Panc1 (cell line): ENCODE data around the gene AP3S2. TPM values are rescaled to one million over a fixed set of nuclear protein-coding genes. Genes with fewer than 3 reads are reported as not detected.

Experiments used
- ATAC-seq: fragments of 200-7000 bp; cut with Tn5 transposase; 2 replicates; pipeline ENCODE4 v1.9.1; 2020; ENCODE audit warnings: mild to moderate bottlenecking, moderate library complexity
- BruUV-seq: library from RNA; stranded (reverse); fragments of 400-500 nt; replicated peaks from 2 replicates; lab custom pipeline; 2021; lab: Mats Ljungman, UMichigan
- CTCF ChIA-PET: fragments of 300-600 bp; sonication (Branson Sonifier 250); formaldehyde crosslinking; loops from one replicate; lab custom pipeline; 2022; ENCODE audit warnings: antibody characterized with exemption; lab: Charles Lee
- POLR2A ChIA-PET: fragments of 300-600 bp; sonication (Branson Sonifier 250); formaldehyde crosslinking; loops from one replicate; lab custom pipeline; 2022; ENCODE audit warnings: antibody characterized with exemption; lab: Charles Lee
- DNase-seq: peaks from one replicate; pipeline ENCODE4 v3.0.0-alpha.2; 2010; ENCODE audit warnings: low read depth, low spot score
- H3K27ac ChIP-seq: 2 replicates; pipeline ENCODE4 v1.5.1; 2011; ENCODE audit warnings: mild to moderate bottlenecking, low read length, inconsistent platforms
- H3K27me3 ChIP-seq: fragments of 200-500 bp; sonication (Bioruptor generic); 2 replicates; pipeline ENCODE4 v1.6.0; 2014; ENCODE audit warnings: low read length, inconsistent platforms; ENCODE audit not compliant: control insufficient read depth, insufficient read depth
- H3K36me3 ChIP-seq: fragments of 200-500 bp; sonication (Bioruptor generic); 2 replicates; pipeline ENCODE4 v1.5.1; 2014; ENCODE audit warnings: inconsistent platforms, mild to moderate bottlenecking, low read length, moderate library complexity; ENCODE audit not compliant: control insufficient read depth, insufficient read depth
- H3K4me1 ChIP-seq: 2 replicates; pipeline ENCODE4 v1.5.1; 2011; ENCODE audit warnings: inconsistent platforms, mild to moderate bottlenecking, low read length, moderate library complexity; ENCODE audit not compliant: control insufficient read depth, insufficient read depth
- H3K4me3 ChIP-seq, 2 experiments: 2 replicates each; pipeline ENCODE4 v1.5.1; 2011 to 2012; ENCODE audit warnings: low read depth in 2 of 2, low read length in 2 of 2, mild to moderate bottlenecking in 2 of 2, inconsistent platforms in 1 of 2, moderate library complexity in 1 of 2
- H3K9me3 ChIP-seq: fragments of 200-500 bp; sonication (Bioruptor generic); 2 replicates; pipeline ENCODE4 v1.5.1; 2014; ENCODE audit warnings: low read depth, mild to moderate bottlenecking, inconsistent platforms, low read length, moderate library complexity; ENCODE audit not compliant: control insufficient read depth, insufficient read depth
- POLR2AphosphoS5 ChIP-seq: IDR thresholded peaks from 2 replicates; pipeline ENCODE4 v1.6.1; 2012; ENCODE audit warnings: mild to moderate bottlenecking, low read depth, low read length, moderate library complexity
- REST ChIP-seq, 2 experiments: IDR thresholded peaks; 2 replicates each; pipeline ENCODE4 v1.6.1; 2011 to 2012; ENCODE audit warnings: low read depth in 2 of 2, control low read depth in 1 of 2, low read length in 1 of 2, mild to moderate bottlenecking in 1 of 2, moderate library complexity in 1 of 2; ENCODE audit not compliant: insufficient read depth in 1 of 2
- SIN3A ChIP-seq: IDR thresholded peaks from 2 replicates; pipeline ENCODE4 v1.6.1; 2012; ENCODE audit warnings: low read depth, mild to moderate bottlenecking, low read length, moderate library complexity, borderline replicate concordance; ENCODE audit not compliant: insufficient read depth
- TCF7L2 ChIP-seq: IDR thresholded peaks from 2 replicates; pipeline ENCODE4 v1.6.1; 2011; ENCODE audit warnings: mild to moderate bottlenecking, low read depth, low read length, inconsistent platforms
- in situ Hi-C: cut with HindIII; loops from 2 replicates; pipeline ENCODE4 v1.10.0; 2016; ENCODE audit warnings: low sequenced_read_pairs, low pct_unique_long_range_greater_than_20kb
- intact Hi-C: fragments of 100-400 bp; cut with micrococcal nuclease; formaldehyde crosslinking; loops from one replicate; pipeline ENCODE4 v1.10.0; 2022; ENCODE audit not compliant: unreplicated experiment
- total RNA-seq: library from RNA; stranded (reverse); gene quantifications from one replicate; pipeline ENCODE4 v1.2.1, GENCODE V29; 2021; ENCODE audit not compliant: unreplicated experiment
- TF ChIP-seq, protein P1 (sequence below): fragments of 450-650 bp; IDR thresholded peaks from 2 replicates; pipeline ENCODE4 v1.5.1; 2017; ENCODE audit warnings: mild to moderate bottlenecking

The AP3S2 gene
- total RNA-seq, 1 experiment from 2014 or later, result 24.6 TPM

DNA sequence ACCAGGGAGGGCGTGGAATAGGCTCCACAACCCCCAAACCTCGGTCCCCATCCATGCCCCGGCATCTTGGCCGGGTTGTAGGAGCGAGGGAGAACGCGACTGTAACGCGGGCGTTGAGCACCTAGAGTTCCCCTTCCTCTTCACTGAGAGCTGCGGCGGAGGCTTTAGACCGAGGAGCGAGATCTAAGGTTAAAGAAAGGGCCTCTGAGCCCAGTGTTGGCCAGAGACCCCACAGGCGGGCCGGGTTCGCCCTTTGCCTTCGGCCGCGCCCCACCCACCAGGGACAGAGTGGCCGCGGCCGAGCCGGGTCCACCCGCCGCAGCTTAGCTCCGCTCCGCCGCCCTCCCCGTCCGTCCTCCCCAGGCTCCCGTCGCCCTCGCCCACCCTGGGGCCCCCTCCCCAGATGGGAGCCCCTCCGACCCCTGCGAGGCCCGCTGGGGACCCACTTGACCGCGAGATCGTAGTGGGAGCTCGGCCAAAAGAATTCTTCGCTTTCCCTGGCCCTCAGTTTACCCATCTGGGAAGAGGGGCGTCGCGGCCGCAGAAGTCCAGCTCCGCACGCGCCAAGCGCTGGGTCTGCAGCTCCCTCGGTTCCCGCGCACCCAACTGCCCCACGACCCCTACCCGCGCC, 79.6 kb downstream of the AP3S2 start:
- intact Hi-C loops, result no loop called here
- peak; percentile 50 for ATAC-seq
- peak overlapping the region; percentile 82 for H3K27ac ChIP-seq
- no peaks in the 10 kb centered on the region for H3K27me3 ChIP-seq
- TF ChIP-seq TCF7L2 (no peak), POLR2AphosphoS5 (no peak), REST (IDR thresholded peaks at IDR 0.05; ENCODE audit: insufficient read depth in 1 of 2, low read depth in 2 of 2, low read length in 1 of 2) (no peak), SIN3A (no peak)
- TF ChIP-seq, protein P1, sequence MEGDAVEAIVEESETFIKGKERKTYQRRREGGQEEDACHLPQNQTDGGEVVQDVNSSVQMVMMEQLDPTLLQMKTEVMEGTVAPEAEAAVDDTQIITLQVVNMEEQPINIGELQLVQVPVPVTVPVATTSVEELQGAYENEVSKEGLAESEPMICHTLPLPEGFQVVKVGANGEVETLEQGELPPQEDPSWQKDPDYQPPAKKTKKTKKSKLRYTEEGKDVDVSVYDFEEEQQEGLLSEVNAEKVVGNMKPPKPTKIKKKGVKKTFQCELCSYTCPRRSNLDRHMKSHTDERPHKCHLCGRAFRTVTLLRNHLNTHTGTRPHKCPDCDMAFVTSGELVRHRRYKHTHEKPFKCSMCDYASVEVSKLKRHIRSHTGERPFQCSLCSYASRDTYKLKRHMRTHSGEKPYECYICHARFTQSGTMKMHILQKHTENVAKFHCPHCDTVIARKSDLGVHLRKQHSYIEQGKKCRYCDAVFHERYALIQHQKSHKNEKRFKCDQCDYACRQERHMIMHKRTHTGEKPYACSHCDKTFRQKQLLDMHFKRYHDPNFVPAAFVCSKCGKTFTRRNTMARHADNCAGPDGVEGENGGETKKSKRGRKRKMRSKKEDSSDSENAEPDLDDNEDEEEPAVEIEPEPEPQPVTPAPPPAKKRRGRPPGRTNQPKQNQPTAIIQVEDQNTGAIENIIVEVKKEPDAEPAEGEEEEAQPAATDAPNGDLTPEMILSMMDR, result no peak
- CTCF ChIA-PET, result interaction anchor here (0.9 kb wide), 1 partner anchor 39 kb away, joined by 12 read pairs; no protein-coding TSS in a partner anchor
- no peak for DNase-seq
- POLR2A ChIA-PET, result no interaction called here
- peak overlapping the region; percentile 61 to 80 for H3K4me3 ChIP-seq
- in situ Hi-C loops, result no loop called here
- peaks cover 42% of the 10 kb centered on the region for H3K4me1 ChIP-seq
- no peaks in the 10 kb centered on the region for H3K36me3 ChIP-seq
- no peaks in the 10 kb centered on the region for H3K9me3 ChIP-seq
- no TSS peak for BruUV-seq

- Histone ChIP-seq H3K36me3 (no peaks in the 10 kb centered on the region), H3K4me1 (peaks cover 49% of the 10 kb centered on the region), H3K27ac (peak overlapping the region; percentile 82), H3K27me3 (no peaks in the 10 kb centered on the region), H3K9me3 (no peaks in the 10 kb centered on the region), H3K4me3 (peak overlapping the region; percentile 61 to 80)
- intact Hi-C loops (no loop called here), in situ Hi-C loops (no loop called here)
- ChIA-PET CTCF (interaction anchor here (0.6 to 0.9 kb wide), 2 partner anchors 15 to 38 kb away, joined by 3 to 12 read pairs; no protein-coding TSS in a partner anchor), POLR2A (interaction anchor here (0.7 kb wide), 1 partner anchor 420 kb away, joined by 3 read pairs; the partner anchor contains the start of gene CIB1)
- TSS peak; percentile 63 for BruUV-seq
- DNase-seq (no peak), ATAC-seq (peak; percentile 33)
- TF ChIP-seq POLR2AphosphoS5 (no peak; the same call in 1 of the 2 replicates), REST (IDR thresholded peaks at IDR 0.05; ENCODE audit: insufficient read depth in 1 of 2, low read depth in 2 of 2, low read length in 1 of 2) (no peak), TCF7L2 (no peak), SIN3A (no peak)
- TF ChIP-seq, protein P1, result no peak
Measured at GRCh38 chr15:89813381-89814111, 80.2 kb downstream of the AP3S2 start.
